Liver (tissue), 3 donors: ENCODE results near the gene PPP6R3.

Source experiments
- CTCF ChIP-seq: fragments of 150-350 bp; IDR thresholded peaks from 2 replicates; pipeline ENCODE4 v1.5.1; 2017; ENCODE audit warnings: improper control_type of control experiment, low read depth, low read length; ENCODE audit not compliant: missing input control
- EGR1 ChIP-seq, 2 donors: IDR thresholded peaks; 2 replicates each; pipeline ENCODE4 v1.6.1; 2016 to 2018; ENCODE audit warnings: antibody characterized with exemption in 2 of 2, low read depth in 2 of 2
- NR2F2 ChIP-seq: IDR thresholded peaks from 2 replicates; pipeline ENCODE4 v1.6.1; 2016; ENCODE audit warnings: antibody characterized with exemption
- TAF1 ChIP-seq: conservative IDR thresholded peaks from 2 replicates; pipeline ENCODE4 v1.6.1; 2016; ENCODE audit warnings: antibody characterized with exemption, mild to moderate bottlenecking
- TF ChIP-seq, protein P1 (sequence below): IDR thresholded peaks from 2 replicates; pipeline ENCODE4 v1.6.1; 2016; ENCODE audit warnings: antibody characterized with exemption, mild to moderate bottlenecking
- donor health status: healthy.
- donor health status: healthy.

- no peak for TF ChIP-seq CTCF
- TF ChIP-seq, protein P1, sequence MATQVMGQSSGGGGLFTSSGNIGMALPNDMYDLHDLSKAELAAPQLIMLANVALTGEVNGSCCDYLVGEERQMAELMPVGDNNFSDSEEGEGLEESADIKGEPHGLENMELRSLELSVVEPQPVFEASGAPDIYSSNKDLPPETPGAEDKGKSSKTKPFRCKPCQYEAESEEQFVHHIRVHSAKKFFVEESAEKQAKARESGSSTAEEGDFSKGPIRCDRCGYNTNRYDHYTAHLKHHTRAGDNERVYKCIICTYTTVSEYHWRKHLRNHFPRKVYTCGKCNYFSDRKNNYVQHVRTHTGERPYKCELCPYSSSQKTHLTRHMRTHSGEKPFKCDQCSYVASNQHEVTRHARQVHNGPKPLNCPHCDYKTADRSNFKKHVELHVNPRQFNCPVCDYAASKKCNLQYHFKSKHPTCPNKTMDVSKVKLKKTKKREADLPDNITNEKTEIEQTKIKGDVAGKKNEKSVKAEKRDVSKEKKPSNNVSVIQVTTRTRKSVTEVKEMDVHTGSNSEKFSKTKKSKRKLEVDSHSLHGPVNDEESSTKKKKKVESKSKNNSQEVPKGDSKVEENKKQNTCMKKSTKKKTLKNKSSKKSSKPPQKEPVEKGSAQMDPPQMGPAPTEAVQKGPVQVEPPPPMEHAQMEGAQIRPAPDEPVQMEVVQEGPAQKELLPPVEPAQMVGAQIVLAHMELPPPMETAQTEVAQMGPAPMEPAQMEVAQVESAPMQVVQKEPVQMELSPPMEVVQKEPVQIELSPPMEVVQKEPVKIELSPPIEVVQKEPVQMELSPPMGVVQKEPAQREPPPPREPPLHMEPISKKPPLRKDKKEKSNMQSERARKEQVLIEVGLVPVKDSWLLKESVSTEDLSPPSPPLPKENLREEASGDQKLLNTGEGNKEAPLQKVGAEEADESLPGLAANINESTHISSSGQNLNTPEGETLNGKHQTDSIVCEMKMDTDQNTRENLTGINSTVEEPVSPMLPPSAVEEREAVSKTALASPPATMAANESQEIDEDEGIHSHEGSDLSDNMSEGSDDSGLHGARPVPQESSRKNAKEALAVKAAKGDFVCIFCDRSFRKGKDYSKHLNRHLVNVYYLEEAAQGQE = no peak
- TF ChIP-seq EGR1 (IDR thresholded peaks at IDR 0.05; ENCODE audit: low read depth in 2 of 2) = no peak
- TF ChIP-seq NR2F2 = no peak
- no peak for TF ChIP-seq TAF1
Observed at GRCh38 chr11:68517121-68517741, 56.7 kb downstream of the PPP6R3 start.
